DMS 273 treated with DMSO at 0.1 percent for 48 hours (cell line): ENCODE measurements around the gene TIMP2.
"Not testable (repeated sequence)": the region's sequence is repeated elsewhere in the genome, so short reads cannot be mapped to it uniquely, and the experiment has no call there.

Experiments
- DNase-seq: peaks from one replicate; lab custom pipeline; 2025; lab: John Stamatoyannopoulos, UW

TIMP2 gene

GRCh38 chr17:78954684-78955083 is 29.5 kb upstream of the TIMP2 start:
- DNase-seq, result no peak

- no peak for DNase-seq
Measured at GRCh38 chr17:78953356-78954350, 28.5 kb upstream of the TIMP2 start.

GRCh38 chr17:78952706-78953105 is 27.5 kb upstream of the TIMP2 start:
- DNase-seq, result no peak

DNA sequence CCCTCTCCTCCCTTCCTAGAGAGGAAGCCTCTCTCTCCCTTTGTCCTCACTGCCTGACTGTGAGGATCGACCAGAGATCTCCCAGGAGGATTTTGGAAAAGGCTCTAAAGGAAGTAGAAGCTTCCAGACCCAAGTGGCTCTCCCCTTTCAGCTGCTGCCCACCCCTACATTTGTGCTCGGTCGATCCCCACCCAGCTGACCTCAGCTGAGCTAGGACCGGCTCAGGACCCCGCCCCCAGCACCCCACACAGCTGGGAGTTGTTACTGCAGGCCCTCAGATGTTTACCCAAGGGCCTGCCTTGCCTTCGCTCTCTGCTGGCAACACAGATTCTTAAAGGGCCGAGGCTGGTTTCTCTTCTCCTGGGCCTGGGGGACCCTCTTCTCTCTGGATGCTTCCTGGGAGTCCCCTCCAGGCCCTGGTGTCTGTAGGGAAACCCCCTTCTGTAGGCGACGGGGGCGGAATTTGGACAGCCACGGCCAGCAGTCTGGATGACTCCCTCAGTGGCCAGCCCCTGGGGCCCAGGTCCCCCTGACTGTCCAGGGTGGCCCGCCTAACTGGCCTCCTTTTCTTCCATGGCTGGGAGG is 26.9 kb upstream of the TIMP2 start:
- no peak for DNase-seq

GRCh38 chr17:78950870-78951269 is 25.7 kb upstream of the TIMP2 start:
- DNase-seq, result no peak

DNA sequence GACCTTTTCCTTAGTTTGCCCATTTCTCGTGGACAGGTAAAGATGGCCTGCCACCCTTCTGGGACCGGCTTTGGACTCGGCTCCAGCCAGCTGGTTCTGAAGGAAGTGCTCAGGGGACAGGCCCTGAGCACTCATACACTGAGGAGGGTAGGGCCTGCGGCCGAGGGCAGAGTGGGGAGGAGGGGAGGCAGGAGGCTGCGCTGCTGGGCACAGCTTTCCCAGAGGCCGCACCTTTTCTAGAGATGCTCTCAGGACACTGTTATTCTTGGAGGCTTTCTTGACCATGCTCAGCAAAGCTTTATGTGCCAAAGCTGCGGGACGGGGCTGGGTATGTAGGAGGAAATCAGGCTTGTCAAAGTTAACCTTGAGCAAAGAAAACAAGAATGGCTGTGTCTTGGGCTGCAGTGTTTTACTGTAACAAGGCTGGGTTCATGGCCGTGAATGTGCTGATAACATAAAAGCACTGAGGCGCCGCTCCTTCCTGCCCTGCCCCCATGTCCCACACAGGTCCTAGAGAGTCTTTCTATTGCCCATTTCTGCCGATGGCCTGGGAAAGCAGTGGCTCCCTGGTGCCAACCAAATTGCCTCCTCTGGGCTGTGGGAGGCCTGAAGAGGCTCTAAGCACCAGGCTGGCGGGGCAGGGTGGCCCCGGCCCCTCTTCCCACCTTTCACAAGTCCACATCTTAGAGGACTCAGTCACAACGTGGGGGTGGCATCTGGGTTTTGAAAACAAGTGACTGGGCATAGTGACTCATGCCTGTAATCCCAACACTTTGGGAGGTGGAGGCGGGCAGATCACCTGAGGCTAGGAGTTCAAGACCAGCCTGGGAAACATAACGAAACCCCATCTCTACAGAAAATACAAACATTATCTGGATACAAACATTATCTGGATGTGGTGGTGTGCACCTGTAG is 22.3 kb upstream of the TIMP2 start:
- no peak for DNase-seq

- no peak for DNase-seq
Measured at GRCh38 chr17:78946631-78947030, 21.4 kb upstream of the TIMP2 start.

DNA sequence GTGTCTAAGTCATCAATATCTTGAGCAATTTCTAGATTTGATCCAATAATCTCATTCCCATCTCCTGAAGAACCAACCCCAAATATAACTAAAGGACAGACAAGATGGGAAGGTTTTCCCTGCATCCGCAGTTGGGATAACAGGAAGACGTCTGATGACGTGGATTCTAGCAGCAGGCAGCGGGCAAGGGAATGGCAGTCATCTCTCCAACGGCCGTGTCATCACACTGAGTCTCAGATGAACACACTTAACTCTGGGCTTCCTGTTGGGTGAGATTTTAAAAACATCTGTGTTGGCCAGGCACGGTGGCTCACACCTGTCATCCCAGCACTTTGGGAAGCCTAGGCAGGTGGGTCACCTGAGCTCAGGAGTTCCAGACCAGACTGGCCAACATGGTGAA is 20.9 kb upstream of the TIMP2 start:
- DNase-seq, result no peak

DNA sequence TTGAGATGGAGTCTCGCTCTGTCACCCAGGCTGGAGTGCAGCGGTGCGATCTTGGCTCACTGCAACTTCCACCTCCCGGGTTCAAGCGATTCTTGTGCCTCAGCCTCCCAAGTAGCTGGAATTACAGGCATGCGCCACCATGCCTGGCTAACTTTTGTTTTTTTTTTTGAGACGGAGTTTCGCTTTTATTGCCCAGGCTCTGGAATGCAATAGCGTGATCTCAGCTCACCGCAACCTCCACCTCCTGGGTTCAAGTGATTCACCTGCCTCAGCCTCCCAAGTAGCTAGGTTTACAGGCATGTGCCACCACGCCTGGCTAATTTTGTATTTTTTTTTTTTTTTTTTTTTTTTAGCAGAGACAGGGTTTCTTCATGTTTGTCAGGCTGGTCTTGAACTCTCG is 20.3 kb upstream of the TIMP2 start:
- DNase-seq, result not testable (repeated sequence)

- no peak for DNase-seq
Measured at GRCh38 chr17:78944956-78945355, 19.8 kb upstream of the TIMP2 start.

GRCh38 chr17:78944026-78944425 is 18.8 kb upstream of the TIMP2 start:
- no peak for DNase-seq

DNA sequence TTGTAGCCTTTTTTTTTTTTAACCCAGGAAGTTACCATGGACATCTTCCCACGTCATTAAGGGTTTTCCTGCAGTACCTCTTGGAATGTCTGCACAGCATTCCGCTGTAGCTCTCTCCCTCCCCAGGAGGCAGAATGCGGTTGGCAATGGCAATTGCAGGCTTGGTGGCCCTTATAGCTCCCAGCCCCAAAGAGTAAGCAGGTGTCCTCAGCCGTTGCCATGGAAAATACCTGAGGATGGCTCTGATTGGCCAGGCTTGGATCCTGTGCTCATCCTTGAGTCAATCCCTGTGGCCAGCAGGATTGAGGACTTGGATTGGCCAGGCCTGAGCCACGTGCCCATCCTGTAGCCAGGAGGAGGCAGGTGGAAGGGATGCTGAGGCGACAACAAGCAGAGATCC is 15.5 kb upstream of the TIMP2 start:
- DNase-seq, result no peak

DNA sequence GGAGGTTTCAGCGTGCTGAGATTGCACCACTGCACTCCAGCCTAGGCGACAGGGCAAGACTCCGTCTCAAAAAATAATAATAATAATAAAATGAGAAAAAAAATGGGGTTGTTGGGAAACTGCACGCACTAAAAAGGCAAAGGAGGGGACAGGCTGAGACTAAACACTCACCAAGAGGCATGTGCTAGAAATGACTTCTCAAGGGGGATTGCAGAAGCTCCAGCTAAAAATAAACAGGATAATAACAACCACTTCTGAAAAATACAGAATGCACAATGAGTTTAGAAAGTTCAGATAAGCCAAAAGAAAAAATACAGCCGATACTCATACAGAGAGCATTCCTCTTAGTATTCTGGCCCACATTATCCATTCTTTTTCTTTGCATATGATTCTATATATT is 15.1 kb upstream of the TIMP2 start:
- DNase-seq, result no peak

- DNase-seq, result no peak
Measured at GRCh38 chr17:78939615-78940014, 14.4 kb upstream of the TIMP2 start.

DNA sequence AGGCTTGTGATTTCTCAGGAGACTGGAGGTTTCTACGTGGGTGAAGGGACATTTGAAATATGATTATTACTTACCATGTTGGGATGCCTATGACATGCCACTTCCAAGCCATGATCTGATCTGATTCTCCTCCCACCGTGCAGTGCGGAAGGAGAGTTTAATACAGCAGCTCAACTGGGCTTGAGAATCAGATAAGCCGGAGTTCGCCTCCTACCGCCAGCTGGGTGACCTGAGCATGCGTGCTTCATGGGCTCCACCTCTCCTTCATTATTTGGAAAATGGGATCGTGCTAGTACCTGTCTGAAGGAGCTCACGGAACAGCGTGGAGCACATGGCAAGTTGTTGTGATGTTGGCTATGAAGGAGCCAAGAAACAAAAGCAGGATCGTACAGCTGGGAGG is 12.4 kb upstream of the TIMP2 start:
- no peak for DNase-seq

DNA sequence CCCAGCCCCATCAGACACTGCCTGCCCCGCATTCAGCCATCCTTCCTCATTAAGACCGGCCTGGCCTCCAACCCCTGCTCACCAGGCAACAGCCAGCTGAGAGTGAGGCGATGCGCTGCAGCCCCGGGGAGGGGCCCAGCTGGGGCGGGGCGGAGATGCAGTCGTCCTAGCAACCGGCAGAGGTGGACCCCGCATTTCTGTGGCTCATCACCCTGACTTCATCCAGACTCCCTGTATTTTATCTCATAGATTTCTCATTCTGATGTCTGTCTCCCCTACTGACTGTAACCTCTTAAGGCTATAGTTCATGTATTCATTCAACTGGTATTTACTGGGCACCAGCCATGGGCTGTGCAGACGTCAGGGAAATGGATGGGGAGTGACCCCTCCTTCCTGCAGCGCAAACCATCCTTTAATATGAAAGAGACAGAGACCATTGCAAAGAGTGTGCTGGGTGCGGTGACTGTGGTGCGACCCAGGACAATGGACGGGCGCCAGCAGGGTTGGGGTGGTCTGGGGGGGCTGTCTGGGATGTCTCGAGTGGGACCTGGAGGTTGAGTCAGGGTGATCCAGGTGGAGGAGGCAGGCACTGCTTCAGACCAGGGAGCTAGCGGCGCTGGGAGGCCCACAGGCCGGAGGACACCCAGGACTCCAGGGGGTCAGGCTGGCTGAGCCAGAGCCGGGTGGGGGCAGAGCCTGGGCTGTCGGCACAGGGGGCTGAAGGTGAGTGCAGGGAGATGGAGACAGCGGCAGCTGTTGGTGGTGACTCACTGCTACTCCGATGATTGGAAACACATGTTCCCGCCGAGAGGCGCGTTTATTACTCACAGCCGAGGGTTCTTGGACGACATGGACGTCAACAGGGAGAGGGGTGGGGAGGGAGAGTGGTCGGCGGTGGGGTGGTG is 10.5 kb upstream of the TIMP2 start:
- DNase-seq, result peak; percentile 77

- no peak for DNase-seq
Measured at GRCh38 chr17:78934681-78935418, 9.7 kb upstream of the TIMP2 start.

GRCh38 chr17:78933959-78934568 is 8.9 kb upstream of the TIMP2 start:
- DNase-seq, result peak; percentile 89

DNA sequence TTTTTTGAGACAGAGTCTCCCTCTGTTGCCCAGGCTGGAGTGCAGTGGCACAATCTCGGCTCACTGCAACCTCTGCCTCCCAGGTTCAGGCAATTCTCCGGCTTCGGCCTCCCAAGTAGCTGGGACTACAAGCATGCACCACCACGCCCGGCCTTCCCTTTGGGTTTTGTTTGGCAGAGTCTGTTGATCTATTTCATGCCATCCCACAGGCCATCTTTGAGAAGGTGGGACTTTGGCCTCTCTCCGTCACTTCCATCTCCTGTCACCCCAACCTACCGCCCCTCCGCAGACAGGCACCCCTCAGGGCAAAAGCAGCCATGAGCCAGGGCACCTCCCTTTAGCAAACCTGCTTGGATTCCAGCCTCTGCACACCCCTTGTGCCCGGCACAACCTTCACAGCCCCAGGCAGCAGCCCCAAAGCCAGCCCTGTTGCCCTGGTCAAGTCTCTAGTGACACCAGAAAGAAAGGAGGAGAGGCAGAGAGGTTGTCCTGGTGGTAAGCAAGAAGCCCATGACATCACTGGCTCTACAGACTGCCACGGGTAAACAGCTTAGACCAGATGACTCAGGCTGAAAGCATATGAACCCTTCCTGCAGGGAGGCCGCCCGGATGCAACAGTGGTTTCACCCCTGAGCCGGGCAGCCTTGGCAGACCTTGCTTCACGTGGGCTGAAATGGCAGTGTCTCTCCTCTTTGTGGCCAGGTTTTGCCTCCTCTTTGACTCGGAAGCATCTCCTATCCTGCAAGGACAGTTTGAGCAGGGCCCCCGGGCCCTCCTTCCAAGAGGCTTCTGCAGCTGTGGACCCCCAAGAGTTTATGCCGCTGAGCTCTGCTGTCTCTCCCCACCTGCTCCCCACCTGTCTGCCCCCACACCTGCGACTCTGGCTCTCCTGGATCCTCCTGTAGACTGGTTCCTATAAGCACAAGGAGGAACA is 8.1 kb upstream of the TIMP2 start:
- peak; percentile 43 for DNase-seq
